Dermis blood vessel endothelial cell (primary cell): ENCODE measurements around the gene KANSL3. TPM values are rescaled to one million over a fixed set of nuclear protein-coding genes. Genes with fewer than 3 reads are reported as not detected.
A peak's percentile ranks its signal among the peaks of the same experiment; 100 is the strongest.
"Not testable (repeated sequence)": the region's sequence is repeated elsewhere in the genome, so short reads cannot be mapped to it uniquely, and the experiment has no call there.

Experiments
- DNase-seq: peaks from one replicate; pipeline ENCODE4 v3.0.0; 2010
- total RNA-seq: library from RNA; depleted of rRNA; stranded (reverse); fragments of >200 nt; gene quantifications from 2 replicates; pipeline ENCODE4 v1.2.3, GENCODE V29; 2014

The KANSL3 gene
- total RNA-seq, 1 donor from 2014 or later = 27.7 TPM

DNA sequence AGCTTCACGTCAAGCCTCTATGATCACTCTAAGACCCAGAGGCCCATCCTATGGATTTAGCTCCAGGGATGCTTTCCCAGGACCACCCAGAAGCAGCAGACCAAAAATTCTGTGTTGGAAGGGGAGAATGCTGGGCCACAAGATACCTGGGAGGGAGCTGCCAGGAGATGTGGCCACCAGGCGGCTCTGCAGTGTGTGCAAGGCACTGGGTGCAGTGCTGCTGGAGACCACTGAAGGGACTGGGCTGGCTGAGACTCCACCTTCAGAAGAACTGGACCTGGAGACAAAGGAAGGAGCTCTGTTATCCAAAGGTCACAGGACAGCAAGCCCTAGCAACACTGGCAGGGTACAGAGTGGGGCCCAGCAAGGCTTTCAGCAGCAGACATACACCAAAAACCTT, 34.0 kb downstream of the KANSL3 start:
- DNase-seq = peak; percentile 16

DNA sequence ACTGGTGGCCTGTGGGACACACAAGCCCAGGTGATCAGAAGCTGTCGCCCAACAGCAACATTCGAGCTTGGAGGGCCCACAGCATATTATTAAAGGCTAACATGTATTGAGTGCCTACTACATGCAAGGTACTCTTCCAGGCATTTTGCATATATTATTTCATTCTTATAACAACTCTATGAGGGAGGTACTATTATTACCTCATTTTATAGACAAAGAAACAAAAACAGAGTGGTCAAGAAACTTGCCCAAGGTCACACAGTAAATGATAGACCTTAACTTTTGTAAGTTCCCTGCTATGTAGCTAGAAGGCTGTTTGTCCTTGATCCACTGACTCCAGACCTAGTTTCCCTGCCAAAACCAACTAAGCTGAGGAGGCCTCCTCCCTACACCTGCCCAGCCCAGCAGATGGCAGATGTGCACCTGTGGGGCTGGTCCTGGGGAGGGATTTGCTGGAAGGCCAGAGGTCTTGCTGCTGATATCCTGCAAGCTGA, 35.7 kb downstream of the KANSL3 start:
- no peak for DNase-seq

DNA sequence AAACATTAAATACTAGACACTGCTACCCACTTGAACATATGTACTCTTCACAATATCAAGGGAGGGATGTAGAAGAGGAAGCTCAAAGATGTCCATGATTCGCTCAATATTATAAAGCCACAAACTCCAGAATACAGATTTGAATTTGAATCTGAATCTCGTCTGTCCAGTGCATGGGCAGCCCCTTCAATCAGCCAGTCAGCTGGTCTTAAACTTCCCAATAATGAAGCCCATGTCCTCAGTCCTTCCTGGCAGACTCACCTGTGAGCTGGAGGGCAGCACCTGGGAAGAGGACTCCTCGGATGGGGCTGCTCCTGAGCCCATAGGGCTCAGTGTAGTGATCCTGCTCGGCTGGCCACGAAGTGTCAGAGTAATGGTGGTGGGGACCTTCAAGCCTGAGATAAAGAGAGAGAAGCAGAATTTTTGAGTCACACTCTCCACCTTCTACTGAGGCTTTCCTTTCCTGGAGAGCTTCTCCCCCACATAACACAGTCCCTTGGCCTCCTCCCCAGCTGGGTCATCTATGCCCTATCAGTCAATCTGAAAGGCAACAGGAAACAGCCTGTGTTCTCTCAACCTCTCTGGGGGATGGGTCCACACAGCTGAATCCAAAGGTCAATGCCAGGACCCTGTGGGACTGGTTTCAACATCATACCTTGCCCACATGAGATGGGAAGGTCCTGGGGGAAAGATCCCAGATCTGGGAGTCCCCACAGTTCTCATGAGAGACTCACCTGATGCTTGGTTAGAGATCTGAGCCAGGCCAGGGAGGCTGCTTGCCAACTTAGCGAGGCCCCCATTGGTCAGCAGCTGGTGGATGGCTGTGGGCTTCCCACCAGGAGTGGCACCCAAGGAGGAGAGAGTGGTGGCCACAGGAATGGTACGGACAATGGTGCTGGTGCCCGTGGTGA, 36.5 kb downstream of the KANSL3 start:
- peak; percentile 18 for DNase-seq

DNA sequence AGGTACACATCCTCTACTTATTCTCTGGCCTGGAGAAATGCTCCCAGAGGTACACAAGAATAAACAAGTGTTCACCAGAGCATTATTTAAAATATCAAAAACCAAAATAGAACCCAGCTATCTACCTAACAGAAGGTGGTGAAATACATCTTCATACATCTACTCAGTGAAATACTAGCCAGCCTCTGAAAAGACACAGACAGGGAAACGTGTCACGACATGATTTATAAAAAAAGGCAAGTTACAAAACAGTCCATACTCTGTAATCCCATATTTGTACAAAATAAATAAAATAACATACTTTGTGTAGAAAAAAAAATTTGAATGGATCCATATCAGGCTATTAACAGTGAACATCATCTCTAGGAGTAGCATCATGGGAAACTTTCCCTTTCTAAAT, 38.2 kb downstream of the KANSL3 start:
- no peak for DNase-seq

DNA sequence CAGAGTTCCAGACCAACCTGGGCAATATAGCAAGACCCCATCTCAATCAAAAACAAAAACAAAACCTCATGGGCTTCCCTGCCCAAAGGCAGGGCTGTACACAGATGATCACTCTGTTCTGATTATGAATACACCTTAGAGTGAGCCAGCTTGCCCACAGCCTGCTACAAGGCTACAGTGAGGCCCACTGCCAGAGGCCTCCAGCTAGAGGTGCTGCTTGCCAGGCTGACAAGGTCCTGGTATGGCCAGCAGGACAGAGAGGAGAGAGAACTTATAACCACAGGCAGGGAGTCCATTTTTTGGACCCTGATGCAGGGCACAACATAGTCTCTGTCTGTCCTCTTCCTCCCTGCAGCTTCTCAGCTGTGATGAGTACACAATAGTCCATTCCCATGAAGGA, 41.5 kb downstream of the KANSL3 start:
- DNase-seq = no peak

DNA sequence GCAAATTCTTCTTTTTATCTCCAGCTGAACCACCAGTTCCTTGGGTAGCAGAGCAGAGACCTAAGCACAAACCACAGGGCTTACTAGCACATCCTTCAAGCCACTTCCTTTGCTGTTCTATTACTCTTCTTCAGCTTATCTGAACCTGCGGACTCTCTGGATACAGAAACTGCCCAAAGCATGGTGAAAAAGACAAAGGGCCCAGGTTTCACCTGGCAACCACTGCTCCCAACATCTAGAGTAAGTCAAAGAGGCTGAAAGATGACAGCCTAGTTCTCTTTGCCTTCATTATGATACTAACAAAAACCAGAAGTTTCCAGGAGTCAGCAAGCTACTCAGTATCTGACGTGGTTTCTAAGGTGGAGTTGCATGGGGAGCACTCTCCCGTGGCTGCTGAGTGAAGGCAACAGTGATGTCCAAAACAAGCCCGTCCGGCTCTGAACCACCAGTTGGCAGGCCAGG, 43.4 kb downstream of the KANSL3 start:
- DNase-seq = no peak

DNA sequence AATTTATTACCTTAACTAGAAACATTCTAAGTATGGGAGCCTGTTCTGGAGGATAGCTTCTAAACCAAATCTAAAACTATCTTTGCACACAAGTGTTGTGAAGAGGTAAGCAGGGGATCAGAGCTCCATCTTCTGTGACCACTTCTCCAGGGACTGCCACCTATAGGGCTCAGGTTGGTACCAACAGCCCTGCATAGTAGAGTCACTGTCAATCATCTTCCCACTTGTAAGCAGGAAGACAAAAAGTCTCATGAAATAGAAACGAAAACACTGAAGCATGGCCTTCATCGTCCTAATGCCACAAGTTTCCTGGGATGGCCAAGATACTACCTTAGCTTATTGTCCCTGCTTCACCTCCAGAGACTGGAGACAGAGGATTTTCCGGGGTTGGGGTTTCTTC, 43.8 kb downstream of the KANSL3 start:
- DNase-seq = no peak

DNA sequence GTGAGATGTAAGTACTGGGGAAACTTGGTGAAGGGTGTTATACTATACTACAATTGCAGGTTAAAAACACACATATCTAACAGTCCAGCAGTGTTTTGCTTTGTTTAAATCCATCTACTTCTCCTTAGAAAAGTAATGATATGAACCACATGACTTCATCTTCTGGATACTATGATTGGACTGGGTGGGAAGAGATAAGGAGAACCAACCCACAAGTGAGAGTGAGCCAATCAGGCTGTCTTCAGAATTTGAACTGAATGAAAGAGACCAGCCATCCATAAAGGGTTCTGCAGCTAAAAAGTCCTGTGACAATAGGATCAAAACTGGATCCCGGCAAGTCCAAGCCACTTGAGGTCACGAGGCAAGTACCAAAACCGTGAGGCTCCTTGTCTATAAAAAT, 46.6 kb downstream of the KANSL3 start:
- no peak for DNase-seq

DNA sequence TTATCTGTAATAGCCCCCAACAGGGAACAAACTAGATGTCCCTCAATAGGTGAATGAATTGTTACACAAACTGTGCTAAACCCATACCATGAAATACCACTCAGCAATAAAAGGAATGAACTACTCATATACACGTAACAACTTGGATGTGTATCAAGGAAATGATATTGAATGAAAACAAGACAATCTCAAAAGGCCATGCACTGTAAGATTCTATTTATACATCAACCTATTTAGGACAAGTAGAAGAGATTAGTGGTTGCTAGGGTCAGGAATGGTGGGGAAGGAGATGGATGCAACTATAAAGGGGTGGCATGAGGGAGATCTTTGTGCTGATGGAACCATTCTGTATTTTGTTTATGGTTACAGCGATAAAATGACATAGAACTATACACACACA, 47.1 kb downstream of the KANSL3 start:
- no peak for DNase-seq

DNA sequence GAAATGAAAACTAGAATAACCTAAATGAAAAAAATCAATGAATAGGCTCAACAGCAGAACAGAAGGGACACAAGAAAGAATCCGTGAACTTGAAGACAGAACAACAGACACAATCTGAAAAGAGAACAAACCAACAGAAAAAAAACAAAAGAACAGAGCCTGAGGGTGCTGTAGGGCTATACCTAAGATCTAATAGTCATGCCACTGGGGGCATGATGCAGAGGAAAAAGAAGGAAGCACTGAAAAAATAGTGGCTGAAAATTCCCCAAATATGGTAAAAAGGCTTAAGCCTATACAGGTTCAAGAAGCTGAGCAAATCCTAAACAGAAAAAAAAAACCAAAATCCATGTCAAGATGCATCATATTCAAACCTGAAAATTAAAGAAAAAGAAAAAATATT, 50.3 kb downstream of the KANSL3 start:
- DNase-seq = no peak

DNA sequence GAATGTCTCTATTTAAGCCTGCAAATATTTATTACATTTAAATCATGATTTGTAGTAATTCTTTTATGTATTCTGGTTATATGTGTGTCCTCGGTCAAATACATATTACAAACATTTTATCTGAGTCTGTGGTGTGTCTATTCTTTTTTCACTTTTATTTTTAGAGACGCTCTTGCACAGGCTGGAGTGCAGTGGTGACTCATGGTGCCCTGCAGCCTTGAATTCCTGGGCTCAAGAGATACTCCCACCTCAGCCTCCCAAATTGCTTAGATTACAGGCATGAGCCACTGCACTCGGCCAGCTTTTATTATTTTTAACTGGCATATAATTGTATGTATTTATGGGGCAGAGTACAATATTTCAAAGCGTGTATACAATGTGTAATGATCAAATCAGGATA, 54.1 kb downstream of the KANSL3 start:
- no peak for DNase-seq

DNA sequence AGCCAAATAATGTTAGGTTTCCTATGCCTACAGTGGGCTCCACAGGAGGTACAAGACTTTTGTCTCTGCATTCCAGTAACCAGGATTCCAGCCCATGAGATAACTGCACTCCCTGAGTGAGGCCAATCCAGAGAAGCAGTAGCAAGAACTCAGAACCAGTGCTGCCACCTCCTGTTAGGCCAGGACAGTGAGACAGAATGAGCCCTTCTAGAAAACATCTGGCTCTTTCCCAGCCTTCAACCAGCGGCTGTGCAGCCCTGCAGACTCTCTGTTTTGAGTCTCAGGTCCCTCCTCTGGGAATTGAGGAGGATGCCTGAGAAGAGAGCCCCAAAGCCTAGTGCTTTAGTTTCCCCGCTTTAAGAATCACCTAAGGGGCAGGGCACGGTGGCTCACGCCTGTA, 57.3 kb downstream of the KANSL3 start:
- DNase-seq = no peak

DNA sequence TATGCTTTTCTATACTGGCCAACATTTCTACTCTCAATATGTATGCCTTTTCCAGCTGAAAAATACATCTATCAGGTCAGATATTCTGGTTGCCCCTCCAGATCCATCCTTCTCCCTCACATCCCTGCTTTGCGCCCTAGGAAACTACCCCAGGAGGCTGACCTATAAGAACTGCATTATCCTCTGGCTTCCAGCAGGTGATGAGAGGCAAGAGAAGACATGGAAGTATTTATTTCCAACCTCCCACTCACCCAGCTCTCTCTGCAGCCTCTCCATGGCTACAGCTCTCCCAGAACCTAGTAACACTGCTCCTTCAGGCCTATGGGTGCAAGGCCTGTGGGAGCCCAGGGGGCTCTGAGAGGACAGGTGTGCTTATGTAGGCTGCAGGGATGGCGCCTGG, 58.7 kb downstream of the KANSL3 start:
- no peak for DNase-seq

DNA sequence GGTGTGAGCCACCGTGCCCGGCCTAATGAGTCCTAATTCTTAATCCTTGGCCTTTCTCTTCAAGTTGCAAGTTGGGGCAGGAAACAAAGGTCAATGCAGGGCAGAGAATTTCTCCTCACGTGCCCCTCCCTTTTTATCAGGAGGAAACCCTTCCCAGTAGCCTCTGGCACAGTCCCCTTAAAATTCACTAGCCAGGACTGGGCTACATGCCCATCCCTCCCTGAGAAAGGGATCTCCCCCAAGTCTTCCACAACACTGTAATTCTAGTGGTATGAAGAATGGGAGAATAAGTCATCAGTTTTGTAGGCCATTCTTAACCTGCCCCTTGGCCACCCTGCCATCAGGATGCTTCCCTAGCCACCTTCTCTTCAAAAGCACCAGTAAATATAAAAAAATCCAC, 59.4 kb downstream of the KANSL3 start:
- no peak for DNase-seq

DNA sequence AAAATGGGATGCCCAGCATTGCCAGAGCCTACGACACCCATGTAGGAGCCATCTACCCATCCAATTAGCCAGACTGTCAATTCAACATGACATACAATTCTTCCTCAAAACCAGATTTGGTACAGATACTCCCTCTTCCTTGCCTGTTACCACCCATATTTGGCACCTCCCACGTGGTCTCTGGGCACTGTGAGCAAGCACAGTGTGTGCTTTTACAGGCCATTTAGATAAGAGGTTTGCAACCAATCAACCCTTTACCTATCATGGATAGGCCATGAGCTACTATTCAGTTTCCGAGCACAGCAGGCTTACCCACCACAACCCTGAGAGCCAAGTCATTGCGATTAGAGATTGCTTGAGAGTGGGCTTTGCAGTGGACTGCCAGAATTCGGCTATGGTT, 60.6 kb downstream of the KANSL3 start:
- DNase-seq = no peak

DNA sequence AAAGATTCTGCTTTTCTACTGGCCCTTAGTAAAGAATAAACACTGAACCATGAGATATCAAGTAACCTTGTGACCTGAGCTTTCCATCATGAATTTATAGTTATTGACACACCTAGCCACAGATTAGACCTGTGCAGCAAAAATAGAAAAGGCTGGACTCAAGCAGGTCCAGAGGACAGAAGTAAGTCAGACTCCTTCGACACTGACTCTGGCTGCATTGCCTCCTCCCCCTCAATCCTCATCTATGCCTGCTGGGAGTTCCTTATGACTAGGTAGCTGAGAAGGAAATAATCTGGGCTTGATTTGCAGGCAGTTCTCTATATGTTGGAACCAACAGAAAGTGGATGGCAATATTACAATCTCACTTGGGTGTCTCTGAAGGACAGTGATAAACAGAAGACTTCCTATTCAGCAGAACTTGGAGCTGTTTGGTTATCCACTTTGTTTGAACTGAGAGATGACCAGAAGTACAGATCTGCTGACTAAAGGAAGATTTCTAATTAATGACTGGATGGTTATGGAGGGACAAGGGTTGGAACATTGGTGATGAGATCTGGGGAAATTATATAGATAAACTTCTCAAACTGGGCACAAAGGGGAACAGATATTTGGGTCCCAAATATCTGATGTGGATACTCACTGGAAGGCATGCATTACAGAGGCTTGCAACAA, 62.2 kb downstream of the KANSL3 start:
- no peak for DNase-seq

DNA sequence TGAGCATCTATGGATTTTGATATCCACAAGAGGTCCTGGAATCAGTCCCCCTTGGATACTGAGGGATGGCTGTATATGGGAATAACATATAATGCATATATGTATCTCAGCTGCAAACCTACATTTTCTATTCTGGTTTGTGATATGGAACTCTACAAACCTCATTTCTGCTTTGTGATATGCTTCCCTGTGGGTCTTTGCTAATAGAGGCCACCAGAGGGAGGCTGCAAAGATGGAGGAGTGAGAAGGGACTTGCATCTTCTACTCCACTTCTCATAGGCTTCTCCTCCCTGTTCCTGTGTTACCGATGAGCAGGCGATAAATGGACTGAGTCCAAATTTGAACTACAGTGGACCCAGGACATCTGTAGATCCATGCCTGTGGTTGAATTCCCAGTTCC, 63.7 kb downstream of the KANSL3 start:
- peak; percentile 20 for DNase-seq

DNA sequence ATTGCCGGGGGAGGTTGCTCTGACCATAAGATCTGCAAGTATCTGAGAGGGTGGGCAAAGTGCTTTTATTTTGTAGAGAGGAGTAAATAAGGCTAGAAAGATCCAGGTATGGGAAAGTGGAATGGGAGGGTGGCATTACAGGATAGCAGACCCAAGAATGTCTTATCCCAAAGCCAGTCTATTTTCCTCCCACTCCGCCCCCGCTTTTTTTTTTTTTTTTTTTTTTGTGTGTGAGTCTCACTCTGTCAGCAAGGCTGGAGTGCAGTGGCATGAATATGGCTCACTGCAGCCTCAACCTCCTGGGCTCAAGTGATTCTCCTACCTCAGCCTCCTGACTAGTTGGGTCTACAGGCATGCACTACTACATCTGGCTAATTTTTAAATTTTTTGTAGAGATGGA, 70.0 kb downstream of the KANSL3 start:
- DNase-seq = no peak

DNA sequence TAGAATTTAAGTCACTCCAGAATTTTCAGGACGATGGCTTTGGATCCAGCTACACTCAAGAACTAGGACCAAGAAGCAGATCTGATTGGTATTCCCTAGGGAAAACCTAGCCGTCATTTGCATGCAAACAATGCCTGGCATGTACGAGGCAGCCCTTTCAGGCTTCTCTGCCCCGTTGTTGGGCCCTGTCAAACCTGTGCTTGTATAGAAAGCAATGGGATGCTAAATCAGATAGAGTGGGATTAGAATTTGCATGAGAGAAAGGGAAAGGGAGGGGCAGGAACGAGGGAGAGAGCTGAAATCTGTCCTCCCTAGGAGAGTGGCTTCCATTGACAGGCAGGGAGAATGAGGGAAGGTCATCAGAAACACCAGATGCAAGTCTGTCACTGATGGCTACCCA, 73.0 kb downstream of the KANSL3 start:
- no peak for DNase-seq

DNA sequence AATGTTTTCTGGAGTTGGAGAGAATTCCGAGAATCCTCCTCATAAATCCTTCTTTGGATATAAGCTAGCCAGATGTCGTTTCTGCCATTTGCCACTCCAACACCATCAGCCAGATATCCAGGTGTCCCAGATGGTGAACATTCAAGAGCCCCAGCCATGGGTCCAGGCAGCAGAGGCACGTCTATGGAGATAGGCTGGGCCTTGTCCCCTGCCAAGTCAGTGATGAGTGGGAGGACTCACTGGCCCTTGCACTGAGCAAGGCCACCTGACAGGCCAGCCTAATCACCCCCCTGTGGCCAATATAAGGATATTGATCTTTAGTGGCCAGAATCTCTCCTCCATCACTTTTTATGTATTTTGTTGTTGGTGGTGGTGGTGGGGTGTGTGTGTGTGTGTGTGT, 73.5 kb downstream of the KANSL3 start:
- DNase-seq = no peak

DNA sequence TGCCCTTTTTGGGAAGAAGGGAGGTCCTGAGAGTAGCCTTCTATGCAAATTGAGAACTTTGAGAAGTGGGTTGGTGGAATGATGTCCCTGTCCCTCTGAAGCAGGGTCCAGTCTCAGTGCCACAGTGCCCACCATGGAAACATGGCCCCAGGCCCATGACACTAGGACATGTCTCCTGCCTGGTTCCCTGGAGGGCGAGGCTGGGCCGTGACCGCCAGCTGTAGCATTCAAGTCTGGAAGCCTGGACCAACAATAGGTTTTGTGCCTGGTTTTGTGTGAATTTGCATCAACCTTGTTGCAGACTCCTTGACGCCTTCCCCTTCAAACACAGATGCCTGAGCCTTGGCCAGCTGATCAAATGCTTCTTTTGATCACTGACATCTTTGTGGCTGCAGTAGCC, 74.1 kb downstream of the KANSL3 start:
- no peak for DNase-seq

DNA sequence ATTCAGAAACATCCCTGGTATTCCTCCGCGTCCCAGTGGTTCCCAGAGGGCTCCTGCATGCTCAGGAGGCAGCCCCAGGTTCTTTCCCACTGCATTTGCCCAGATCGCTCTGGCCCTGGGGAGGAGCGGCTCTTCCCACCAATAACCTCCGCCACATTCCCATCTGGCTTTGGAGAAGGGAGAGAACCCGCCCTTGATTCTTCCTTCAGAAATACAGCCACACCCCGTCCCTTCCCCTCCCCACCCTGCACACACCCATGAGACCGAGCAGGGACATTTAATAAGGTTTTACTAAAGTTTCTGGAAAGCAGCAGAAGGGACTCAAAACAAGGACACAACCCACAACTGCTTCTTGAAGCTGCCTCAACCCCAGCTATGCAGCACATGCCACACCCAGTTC, 79.6 kb downstream of the KANSL3 start:
- DNase-seq = no peak

DNA sequence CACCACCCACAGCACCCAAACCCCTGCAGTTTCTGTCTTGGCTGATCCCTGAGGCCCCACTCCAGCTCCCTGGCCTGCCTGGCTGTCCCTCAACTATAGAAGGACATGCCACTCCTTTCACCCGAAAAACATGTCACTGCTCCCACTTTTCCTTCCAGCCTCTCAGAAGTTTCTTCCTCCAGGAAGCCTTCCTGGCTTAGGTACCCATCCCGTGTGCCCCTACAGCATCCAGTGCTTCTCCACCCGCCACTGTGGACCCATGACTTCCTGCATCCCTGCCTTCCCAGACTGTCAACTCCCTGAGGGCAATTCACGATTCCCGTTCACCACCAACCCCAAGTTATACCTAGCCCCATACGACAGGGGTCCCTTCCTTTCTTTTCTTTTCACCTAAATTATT, 80.1 kb downstream of the KANSL3 start:
- DNase-seq = no peak

DNA sequence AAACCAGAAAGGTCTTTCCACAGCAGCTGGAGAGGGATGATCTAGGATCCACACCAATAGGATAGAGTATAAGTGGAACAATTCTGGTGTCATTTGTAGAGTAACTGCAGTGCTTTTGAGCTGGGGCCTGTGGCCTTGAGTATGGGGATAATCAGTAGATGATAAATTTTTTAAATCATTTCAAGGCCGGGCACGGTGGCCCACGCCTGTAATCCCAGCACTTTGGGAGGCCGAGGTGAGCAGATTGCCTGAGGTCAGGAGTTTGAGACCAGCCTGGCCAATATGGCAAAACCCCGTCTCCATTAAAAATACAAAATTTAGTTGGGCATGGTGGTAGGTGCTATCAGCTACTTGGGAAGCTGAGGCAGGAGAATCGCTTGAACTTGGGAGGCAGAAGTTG, 80.7 kb downstream of the KANSL3 start:
- not testable (repeated sequence) for DNase-seq
